Ovary (tissue), 1 donor: ENCODE measurements around the gene NUDT22.

Experiments
- EP300 ChIP-seq: sonication (generic); formaldehyde crosslinking; IDR thresholded peaks from one replicate; pipeline ENCODE4 v1.6.1; 2017; ENCODE audit warnings: antibody characterized with exemption
- POLR2A ChIP-seq: fragments of 450-650 bp; IDR thresholded peaks from one replicate; pipeline ENCODE4 v1.6.1; 2017; ENCODE audit warnings: antibody characterized with exemption, mild to moderate bottlenecking, moderate library complexity

GRCh38 chr11:64226507-64227051, 505 bp downstream of the NUDT22 start:
- TF ChIP-seq POLR2A: no peak
- no peak for TF ChIP-seq EP300
